DMS153 treated with DMSO at 0.1 percent for 48 hours (cell line): ENCODE data around the gene RPRML.

Source experiments
- DNase-seq: peaks from one replicate; lab custom pipeline; 2025; ENCODE audit not compliant: unreplicated experiment; lab: John Stamatoyannopoulos, UW

The RPRML gene

DNA sequence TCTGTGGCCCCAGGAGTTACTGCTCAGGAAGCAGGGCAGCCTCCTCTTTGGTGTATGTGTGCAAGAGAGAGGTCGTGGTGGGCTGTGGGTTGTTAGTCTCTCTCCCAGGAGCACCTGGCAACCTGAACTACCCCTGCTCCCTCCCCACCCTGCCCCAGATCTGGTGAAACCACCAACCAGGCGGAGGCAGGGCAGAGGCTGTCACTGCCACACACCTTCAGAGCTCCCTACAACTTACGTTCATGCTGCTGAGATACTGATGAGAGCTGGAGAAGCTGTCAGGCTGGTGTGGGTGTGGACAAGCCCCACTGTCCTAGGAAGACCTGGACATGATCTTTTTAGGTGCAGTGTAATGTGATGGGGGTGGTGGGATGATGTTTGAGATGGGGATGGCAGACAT, 31.8 kb downstream of the RPRML start:
- no peak for DNase-seq

DNA sequence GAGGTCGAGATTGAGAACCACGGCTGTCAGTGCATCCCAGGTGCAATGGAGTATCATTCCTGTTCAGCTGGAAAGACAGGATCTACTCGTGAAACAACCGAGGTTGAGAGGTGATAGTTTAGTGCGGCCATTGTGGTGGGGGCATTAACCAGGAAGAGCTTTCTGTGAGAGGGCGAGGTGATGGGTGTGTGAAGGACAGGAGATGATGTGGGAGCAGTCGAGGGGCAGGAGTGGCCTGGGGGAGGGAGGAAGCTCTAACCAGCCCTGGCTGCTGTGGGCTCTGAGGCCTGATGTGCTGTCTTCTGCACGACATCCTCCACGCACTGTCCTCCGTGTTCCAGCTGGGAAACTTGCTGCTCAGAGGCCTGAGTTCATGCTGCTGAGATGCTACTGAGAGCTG, 34.1 kb downstream of the RPRML start:
- no peak for DNase-seq

DNA sequence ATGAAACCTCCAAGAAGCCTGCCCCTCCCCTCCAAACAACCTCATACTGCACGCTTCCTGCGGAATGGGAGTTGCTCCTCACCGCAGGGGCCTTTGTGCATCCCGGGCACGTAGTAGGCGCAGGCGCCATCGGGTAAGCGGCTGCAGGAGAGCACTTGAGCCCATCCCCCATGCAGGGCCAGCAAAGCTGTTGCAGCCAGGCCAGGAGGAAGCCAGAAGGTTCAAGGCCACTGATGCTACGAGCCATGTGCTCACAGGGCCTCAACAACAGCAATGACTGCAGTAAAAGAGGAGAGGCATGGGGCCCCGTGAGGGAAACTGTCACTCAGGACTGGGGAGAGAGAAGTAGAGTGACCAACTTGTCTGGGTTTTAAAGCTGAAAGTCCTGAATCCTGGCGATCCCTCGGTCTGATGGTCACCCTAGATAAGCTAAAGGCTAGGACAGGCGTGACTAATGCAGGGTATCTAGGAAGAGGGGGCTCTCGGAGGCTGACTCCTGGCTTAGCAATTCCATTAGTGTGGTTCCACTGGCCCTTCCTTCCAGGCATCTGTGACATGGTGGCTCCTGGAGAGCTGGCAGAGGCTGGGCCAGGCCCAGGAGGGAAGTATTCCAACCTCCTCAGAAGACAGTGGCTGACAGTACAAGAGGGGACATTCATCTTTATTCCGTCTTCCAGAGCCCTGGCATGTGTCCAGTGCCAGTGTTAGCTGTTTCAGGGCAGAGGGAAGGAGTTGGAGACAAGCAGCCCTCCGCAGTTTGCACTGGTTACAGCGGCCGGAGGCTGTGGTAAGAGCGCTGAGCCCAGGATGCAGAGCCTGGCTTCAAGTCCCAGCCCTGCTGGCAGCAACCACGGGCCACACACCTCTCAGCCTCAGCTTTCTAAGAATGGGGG, 35.3 kb downstream of the RPRML start:
- DNase-seq = no peak

DNA sequence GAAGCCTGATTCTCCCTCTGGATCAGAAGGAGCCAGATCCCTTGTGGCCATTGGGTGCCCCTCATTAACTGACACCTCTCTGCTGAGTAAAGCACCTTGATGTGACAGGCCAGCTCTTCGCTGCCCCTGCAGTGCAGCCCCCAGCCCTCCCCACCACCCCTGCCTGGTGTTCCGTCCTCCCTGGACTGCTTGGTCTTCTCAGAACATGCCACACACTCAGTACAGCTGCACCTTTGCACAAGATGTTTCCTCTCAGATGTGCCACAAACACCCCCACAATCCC, 35.9 kb downstream of the RPRML start:
- no peak for DNase-seq

DNA sequence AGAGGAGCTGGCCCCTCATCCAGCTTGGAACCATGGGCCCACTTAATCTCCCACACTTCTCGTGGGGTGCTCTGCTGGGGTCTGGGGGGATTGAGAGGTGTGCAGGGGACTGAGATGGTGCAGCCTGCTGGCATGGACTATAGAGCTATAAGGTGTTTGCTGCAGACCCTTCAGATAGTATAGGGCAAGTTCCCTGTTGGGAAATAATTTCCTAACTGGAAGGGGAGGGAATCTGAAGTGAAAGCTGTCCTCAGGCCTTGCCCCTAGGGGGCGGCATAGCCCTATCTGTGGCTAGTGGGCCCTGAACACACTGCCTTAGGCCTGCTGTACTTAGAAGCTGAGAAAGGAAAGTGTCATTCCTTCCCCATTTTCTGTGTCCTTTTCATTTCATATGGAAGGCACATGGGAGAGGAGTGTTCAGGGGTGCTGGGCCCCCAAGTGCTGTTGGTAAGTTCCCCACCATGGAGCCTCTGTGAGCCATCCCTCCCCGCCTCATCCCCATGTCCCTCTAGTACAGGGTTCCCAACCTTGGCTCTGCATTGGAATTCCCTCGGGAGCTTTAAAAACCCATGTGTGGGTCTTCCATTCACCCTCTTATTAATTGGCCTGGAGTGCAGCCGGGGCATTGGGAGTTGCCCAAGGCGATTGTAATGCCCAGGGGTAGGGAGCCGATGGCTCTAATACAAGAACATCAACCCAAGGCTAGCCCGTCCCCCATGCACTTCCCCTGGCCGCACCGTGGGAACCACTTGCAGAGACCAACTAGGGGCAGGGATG, 36.4 kb downstream of the RPRML start:
- peak; percentile 27 for DNase-seq

DNA sequence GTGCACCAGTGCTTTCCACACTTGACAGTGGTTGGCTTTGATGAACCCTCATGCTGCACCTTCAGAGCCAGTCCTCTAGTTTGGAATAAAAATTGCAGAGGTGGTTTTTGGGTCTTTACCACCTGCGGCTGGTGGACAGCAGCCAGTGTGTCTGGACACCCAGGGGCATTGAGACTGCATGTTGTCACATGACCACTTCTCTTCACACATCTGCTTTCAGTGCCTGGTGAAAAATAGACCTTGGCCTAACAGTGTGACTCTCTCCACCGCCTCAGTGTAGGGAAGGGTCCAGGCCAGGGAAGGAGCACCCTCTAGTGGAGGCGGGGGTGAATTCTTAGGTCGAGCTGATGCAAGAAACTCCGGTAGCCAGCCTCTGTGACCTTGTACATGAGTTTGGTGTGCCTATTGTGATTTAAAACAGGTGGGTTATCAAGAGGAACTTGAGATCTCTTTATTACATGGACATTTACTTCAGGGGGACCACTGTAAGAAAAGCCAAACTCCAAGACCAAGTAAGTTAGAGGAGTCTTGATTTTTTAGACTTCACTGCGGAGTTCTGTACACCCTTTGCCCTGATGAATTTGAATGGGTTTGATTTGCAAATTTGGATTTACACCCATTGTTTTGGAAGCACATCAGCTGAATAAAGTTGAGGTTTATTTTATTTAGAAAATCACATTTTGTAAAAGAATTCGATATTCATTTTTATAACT, 38.2 kb downstream of the RPRML start:
- peak; percentile 45 for DNase-seq

DNA sequence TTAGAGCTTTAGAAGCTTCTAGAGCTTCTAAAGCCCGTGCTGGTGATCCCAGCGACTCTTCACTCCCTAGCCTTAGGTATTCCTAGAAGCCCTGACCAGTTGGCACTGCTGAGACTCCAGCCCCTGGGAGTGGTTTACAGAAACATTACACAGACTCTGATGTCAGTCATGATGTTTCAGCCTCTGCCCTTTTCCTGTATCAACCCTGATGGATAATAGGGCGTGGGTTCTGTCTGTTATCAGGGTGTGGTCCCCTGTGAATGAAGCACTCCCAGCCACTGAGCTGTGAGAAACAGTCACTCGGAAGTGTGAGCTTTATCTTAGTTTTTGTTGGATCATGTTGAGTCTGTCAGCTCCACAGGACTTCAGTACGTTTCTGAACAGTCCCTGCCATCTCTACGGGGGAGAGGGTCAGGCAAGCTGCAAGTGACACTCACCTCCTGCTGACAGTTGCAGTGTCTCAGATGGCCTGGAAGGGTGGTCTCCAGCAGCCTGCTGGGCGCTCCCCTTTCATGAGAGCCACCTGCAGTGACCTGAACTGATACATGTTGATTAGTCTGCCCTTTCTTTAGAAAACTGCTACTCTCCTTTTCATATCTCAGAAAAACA, 43.3 kb downstream of the RPRML start:
- DNase-seq = no peak

DNA sequence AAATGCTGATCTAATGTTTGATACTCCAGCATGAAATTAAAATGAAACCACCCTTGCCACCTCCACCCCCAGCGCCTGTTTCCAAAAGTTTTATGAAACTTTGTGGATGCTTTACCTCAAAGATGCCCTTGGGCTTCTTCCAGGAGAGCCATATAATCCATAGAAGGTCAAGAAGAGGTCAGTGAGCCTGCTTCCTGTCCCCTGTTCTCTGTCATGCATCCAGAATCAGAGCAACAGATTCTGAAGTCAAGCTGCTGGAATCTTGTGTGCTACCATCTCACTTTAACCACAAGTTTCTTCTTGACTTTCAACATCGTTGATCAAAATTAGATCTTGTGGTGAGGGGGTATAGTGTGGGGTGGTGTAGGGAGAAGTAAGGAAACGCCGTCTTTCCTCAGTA, 47.5 kb downstream of the RPRML start:
- no peak for DNase-seq

DNA sequence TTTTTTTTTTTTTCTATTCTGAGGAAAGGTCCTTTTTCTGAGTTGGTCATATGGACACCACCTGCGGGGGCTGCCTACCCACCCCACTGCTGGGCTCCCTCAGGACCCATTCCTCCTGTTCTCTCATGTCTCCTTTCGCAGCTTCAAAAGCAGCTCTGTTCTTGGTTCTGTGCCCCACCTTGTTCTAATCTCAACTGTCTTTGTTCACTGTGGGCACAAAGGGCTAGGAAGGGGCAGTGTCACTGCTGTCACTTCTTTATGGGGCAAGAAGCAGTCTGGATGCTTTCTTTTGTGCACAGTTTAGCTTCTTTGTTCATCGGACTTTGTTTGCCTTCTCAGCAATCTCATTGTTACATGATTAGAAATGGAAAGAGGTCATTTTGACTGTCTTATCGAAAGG, 49.0 kb downstream of the RPRML start:
- DNase-seq = no peak

DNA sequence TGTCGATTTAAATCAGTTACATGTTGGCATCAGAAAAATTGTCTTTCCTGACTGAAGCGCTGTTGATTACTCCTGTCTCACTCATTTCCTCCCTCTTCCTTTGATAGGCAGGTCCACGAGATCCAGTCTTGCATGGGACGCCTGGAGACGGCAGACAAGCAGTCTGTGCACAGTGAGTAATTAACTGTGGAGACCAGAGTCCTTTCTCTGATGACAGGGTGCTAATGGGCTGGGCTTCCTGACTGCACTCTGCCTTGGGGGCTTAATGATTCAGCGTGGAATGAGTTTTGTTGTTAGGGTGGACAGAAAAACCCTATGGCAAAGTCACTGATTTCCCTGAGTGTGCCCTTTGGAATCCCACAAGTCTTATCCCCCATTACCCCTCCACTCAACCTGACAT, 49.6 kb downstream of the RPRML start:
- DNase-seq = no peak

DNA sequence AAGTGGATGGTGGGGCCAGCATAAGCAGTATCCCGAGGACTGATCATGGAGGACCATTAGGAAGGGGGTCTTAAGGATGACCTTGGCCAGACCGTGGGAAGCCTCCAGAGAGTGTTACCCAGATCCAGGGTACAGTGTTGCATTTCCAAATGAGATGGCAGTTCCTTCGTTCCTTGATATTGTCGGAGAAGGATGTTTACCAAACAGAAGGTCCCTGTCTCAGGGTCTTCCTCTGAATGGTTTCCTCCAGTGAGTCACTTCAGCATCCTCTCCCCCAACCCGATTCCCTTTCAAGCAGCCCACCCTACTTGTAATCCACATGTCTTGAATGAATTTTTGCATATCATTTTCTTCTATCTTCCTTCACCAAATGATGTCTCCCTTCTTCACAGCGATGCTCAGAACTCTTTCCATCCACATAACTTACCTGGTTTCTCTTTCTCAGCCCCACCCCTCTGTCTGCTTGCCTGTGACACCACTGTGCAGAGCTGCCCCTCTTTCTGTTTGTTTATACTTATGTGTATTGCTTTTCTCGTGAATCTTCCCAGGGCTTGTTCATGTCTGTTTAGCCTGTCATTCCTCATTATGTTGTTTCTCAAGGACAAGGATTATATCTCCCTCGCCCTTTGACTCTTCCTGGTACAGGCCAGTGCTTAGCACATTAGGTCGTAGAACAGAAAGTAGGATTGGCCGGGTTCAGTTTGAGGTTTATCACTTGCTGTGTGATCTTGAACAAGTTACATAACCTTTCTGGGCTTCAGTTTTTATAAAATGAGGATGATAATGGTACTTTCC, 50.4 kb downstream of the RPRML start:
- no peak for DNase-seq
